ENCODE results near the gene ID2. TPM values are rescaled to one million over a fixed set of nuclear protein-coding genes. Genes with fewer than 3 reads are reported as not detected.

ID2 gene
- total RNA-seq, 1 donor from 2014 or later: 11.6 TPM

- Histone ChIP-seq H3K36me3 (ENCODE audit: control insufficient read depth, insufficient read depth, low read length) (no peaks in the 10 kb centered on the region), H3K27me3 (ENCODE audit: control insufficient read depth, insufficient read depth, low read length) (peaks cover 4% of the 10 kb centered on the region), H3K4me3 (ENCODE audit: low read depth, low read length) (no peak overlapping the region)
- FAIRE-seq (peak; percentile 80), DNase-seq (ENCODE audit: low read depth) (no peak)
- TF ChIP-seq CTCF (IDR thresholded peaks at IDR 0.05; ENCODE audit: insufficient read depth, low read length, severe bottlenecking): no peak
Observed at GRCh38 chr2:8692783-8693156, 10.9 kb downstream of the ID2 start.

GRCh38 chr2:8693157-8693821 lies 11.4 kb downstream of the ID2 start:
- TF ChIP-seq CTCF (IDR thresholded peaks at IDR 0.05; ENCODE audit: insufficient read depth, low read length, severe bottlenecking): peak; percentile 85
- Histone ChIP-seq H3K36me3 (ENCODE audit: control insufficient read depth, insufficient read depth, low read length) (no peaks in the 10 kb centered on the region), H3K27me3 (ENCODE audit: control insufficient read depth, insufficient read depth, low read length) (peaks cover 4% of the 10 kb centered on the region), H3K4me3 (ENCODE audit: low read depth, low read length) (no peak overlapping the region)
- FAIRE-seq (no peak), DNase-seq (ENCODE audit: low read depth) (no peak)

GRCh38 chr2:8694737-8695136 lies 12.9 kb downstream of the ID2 start:
- TF ChIP-seq CTCF (IDR thresholded peaks at IDR 0.05; ENCODE audit: insufficient read depth, low read length, severe bottlenecking): no peak
- Histone ChIP-seq H3K4me3 (ENCODE audit: low read depth, low read length) (no peak overlapping the region), H3K36me3 (ENCODE audit: control insufficient read depth, insufficient read depth, low read length) (no peaks in the 10 kb centered on the region), H3K27me3 (ENCODE audit: control insufficient read depth, insufficient read depth, low read length) (peaks cover 4% of the 10 kb centered on the region)
- DNase-seq (ENCODE audit: low read depth) (no peak), FAIRE-seq (no peak)

GRCh38 chr2:8697190-8697589 lies 15.3 kb downstream of the ID2 start:
- peaks cover 3% of the 10 kb centered on the region for H3K27me3 ChIP-seq (ENCODE audit: control insufficient read depth, insufficient read depth, low read length)
- no peak overlapping the region for H3K4me3 ChIP-seq (ENCODE audit: low read depth, low read length)
- DNase-seq (ENCODE audit: low read depth) (no peak), FAIRE-seq (no peak)
- TF ChIP-seq CTCF (IDR thresholded peaks at IDR 0.05; ENCODE audit: insufficient read depth, low read length, severe bottlenecking): no peak
- H3K36me3 ChIP-seq (ENCODE audit: control insufficient read depth, insufficient read depth, low read length): no peaks in the 10 kb centered on the region

- no peaks in the 10 kb centered on the region for H3K36me3 ChIP-seq (ENCODE audit: control insufficient read depth, insufficient read depth, low read length)
- DNase-seq (ENCODE audit: low read depth) (no peak), FAIRE-seq (no peak)
- H3K4me3 ChIP-seq (ENCODE audit: low read depth, low read length): no peak overlapping the region
- H3K27me3 ChIP-seq (ENCODE audit: control insufficient read depth, insufficient read depth, low read length): peaks cover 3% of the 10 kb centered on the region
- TF ChIP-seq CTCF (IDR thresholded peaks at IDR 0.05; ENCODE audit: insufficient read depth, low read length, severe bottlenecking): no peak
Observed at GRCh38 chr2:8699839-8700238, 18.0 kb downstream of the ID2 start.
